Liver (tissue), 3 donors: ENCODE results near the gene ACP5.

Experiments used
- ATF3 ChIP-seq: IDR thresholded peaks from 2 replicates; pipeline ENCODE4 v1.6.1; 2016; ENCODE audit warnings: antibody characterized with exemption
- CTCF ChIP-seq: fragments of 150-350 bp; IDR thresholded peaks from 2 replicates; pipeline ENCODE4 v1.5.1; 2017; ENCODE audit warnings: improper control_type of control experiment, low read depth, low read length; ENCODE audit not compliant: missing input control
- GABPA ChIP-seq, 2 donors: IDR thresholded peaks in 1 of 2; conservative IDR thresholded peaks in 1 of 2; 2 replicates each; pipeline ENCODE4 v1.6.1; 2016; ENCODE audit warnings: antibody characterized with exemption in 2 of 2, mild to moderate bottlenecking in 1 of 2, moderate library complexity in 1 of 2
- JUND ChIP-seq, 2 donors: IDR thresholded peaks; 2 replicates each; pipeline ENCODE4 v1.6.1; 2016; ENCODE audit warnings: antibody characterized with exemption in 2 of 2
- MAX ChIP-seq: IDR thresholded peaks from 2 replicates; pipeline ENCODE4 v1.6.1; 2016; ENCODE audit warnings: antibody characterized with exemption
- NR2F2 ChIP-seq: IDR thresholded peaks from 2 replicates; pipeline ENCODE4 v1.6.1; 2016; ENCODE audit warnings: antibody characterized with exemption
- RAD21 ChIP-seq, 2 donors: IDR thresholded peaks; 2 replicates each; pipeline ENCODE4 v1.6.1; 2016; ENCODE audit warnings: antibody characterized with exemption in 2 of 2, mild to moderate bottlenecking in 2 of 2
- RXRA ChIP-seq, 2 donors: IDR thresholded peaks; 2 replicates each; pipeline ENCODE4 v1.6.1; 2017 to 2018; ENCODE audit warnings: antibody characterized with exemption in 2 of 2, mild to moderate bottlenecking in 1 of 2
- SP1 ChIP-seq: IDR thresholded peaks from 2 replicates; pipeline ENCODE4 v1.6.1; 2018; ENCODE audit warnings: antibody characterized with exemption, mild to moderate bottlenecking
- TAF1 ChIP-seq: conservative IDR thresholded peaks from 2 replicates; pipeline ENCODE4 v1.6.1; 2016; ENCODE audit warnings: antibody characterized with exemption, mild to moderate bottlenecking
- YY1 ChIP-seq: IDR thresholded peaks from 2 replicates; pipeline ENCODE4 v1.6.1; 2016; ENCODE audit warnings: antibody characterized with exemption, mild to moderate bottlenecking
- donor health status: healthy.
- donor health status: healthy.

DNA sequence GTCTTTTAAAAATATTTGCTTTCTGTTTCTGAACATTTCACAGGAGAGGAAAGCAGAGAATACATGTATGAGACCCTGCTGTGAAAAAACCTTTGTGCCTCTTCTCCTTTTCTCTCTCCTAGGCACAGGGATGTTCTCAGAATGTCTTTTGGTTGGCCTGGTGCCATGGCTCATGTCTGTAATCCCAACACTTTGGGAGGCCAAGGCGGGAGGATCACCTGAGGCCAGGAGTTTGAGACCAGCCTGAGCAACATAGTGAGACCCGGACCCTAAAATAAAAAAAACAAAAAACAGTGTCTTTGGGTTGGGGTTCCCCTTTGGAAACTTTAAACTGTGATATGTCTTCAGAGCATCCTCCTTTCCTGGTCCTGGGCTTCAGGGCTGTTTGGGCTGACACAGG, 21.3 kb upstream of the ACP5 start:
- TF ChIP-seq YY1: no peak
- no peak for TF ChIP-seq ATF3
- TF ChIP-seq JUND (IDR thresholded peaks at IDR 0.05): no peak
- no peak for TF ChIP-seq CTCF
- no peak for TF ChIP-seq GABPA (IDR thresholded peaks at IDR 0.05 in 1 of 2, conservative IDR thresholded peaks at IDR 0.05 in 1 of 2)
- no peak for TF ChIP-seq SP1
- no peak for TF ChIP-seq MAX
- no peak for TF ChIP-seq RAD21 (IDR thresholded peaks at IDR 0.05)
- TF ChIP-seq TAF1: no peak
- no peak for TF ChIP-seq RXRA (IDR thresholded peaks at IDR 0.05)
- TF ChIP-seq NR2F2: no peak
